CD14-positive monocyte (primary cell): ENCODE measurements around the gene LAYN. TPM values are rescaled to one million over a fixed set of nuclear protein-coding genes. Genes with fewer than 3 reads are reported as not detected.

Source experiments
- DNase-seq, 3 donors: peaks; one replicate each; pipeline ENCODE4 v3.0.0-alpha.2; 2011 to 2022
- H2AFZ ChIP-seq: 2 replicates; pipeline ENCODE4 v1.6.0; 2012; ENCODE audit warnings: mild to moderate bottlenecking, low read depth, low read length, inconsistent platforms; ENCODE audit not compliant: insufficient read depth, poor library complexity, severe bottlenecking
- H3K27ac ChIP-seq, 2 donors: 1 replicate in 1 of 2; 2 replicates in 1 of 2; pipeline ENCODE4 v1.5.1; 2012 to 2013; ENCODE audit warnings: low read length in 2 of 2, control low read depth in 1 of 2, inconsistent platforms in 1 of 2, low read depth in 1 of 2, mild to moderate bottlenecking in 1 of 2
- H3K27me3 ChIP-seq, 2 donors: one replicate each; pipeline versions ENCODE4 v1.6.0 to v1.6.1; 2011 to 2013; ENCODE audit warnings: low read length in 2 of 2; ENCODE audit not compliant: control insufficient read depth in 2 of 2, insufficient read depth in 2 of 2
- H3K36me3 ChIP-seq, 2 donors: replicated peaks in 1 of 2; 1 replicate in 1 of 2; 2 replicates in 1 of 2; pipeline versions ENCODE4 v1.5.1 to v1.6.1; 2012 to 2013; ENCODE audit warnings: low read length in 2 of 2, control low read depth in 1 of 2, inconsistent platforms in 1 of 2, mild to moderate bottlenecking in 1 of 2; ENCODE audit not compliant: insufficient read depth in 2 of 2, control insufficient read depth in 1 of 2
- H3K4me1 ChIP-seq, 2 donors: 1 replicate in 1 of 2; 2 replicates in 1 of 2; pipeline versions ENCODE4 v1.5.1 to v1.6.1; 2012 to 2013; ENCODE audit warnings: low read length in 2 of 2, control low read depth in 1 of 2, inconsistent platforms in 1 of 2, mild to moderate bottlenecking in 1 of 2, moderate library complexity in 1 of 2; ENCODE audit not compliant: insufficient read depth in 2 of 2, control insufficient read depth in 1 of 2
- H3K4me2 ChIP-seq: replicated peaks from 2 replicates; pipeline ENCODE3; 2012; ENCODE audit warnings: low read length, moderate library complexity, mild to moderate bottlenecking; ENCODE audit not compliant: poor library complexity, severe bottlenecking; ENCODE audit errors: extremely low read depth
- H3K4me3 ChIP-seq, 3 experiments: fragments of 200-600 bp in 1 of 3; sonication (generic) in 1 of 3; replicated peaks in 1 of 3; 1 replicate in 2 of 3; 2 replicates in 1 of 3; pipeline ENCODE4 v1.5.1; 2011 to 2013; ENCODE audit warnings: low read length in 3 of 3, mild to moderate bottlenecking in 3 of 3, control low read depth in 2 of 3, low read depth in 2 of 3, inconsistent platforms in 1 of 3, moderate library complexity in 1 of 3
- H3K79me2 ChIP-seq: 2 replicates; pipeline ENCODE4 v1.6.0; 2012; ENCODE audit warnings: mild to moderate bottlenecking, control low read depth, inconsistent platforms, low read length, moderate library complexity; ENCODE audit not compliant: insufficient read depth
- H3K9ac ChIP-seq: 2 replicates; pipeline ENCODE4 v1.6.0; 2017; ENCODE audit warnings: low read length, mild to moderate bottlenecking; ENCODE audit not compliant: insufficient read depth, poor library complexity, severe bottlenecking
- H3K9me3 ChIP-seq, 2 donors: replicated peaks in 1 of 2; 1 replicate in 1 of 2; 2 replicates in 1 of 2; pipeline versions ENCODE4 v1.5.1 to v1.6.1; 2012 to 2013; ENCODE audit warnings: low read length in 2 of 2, control low read depth in 1 of 2; ENCODE audit not compliant: control insufficient read depth in 1 of 2, insufficient read depth in 1 of 2
- H4K20me1 ChIP-seq: 2 replicates; pipeline ENCODE4 v1.6.0; 2012; ENCODE audit warnings: mild to moderate bottlenecking, low read length, control low read depth, moderate library complexity; ENCODE audit not compliant: insufficient read depth
- H3K27ac Mint-ChIP-seq, 7 donors: one replicate each; pipeline ENCODE4 v1.8.0; 2020; ENCODE audit warnings: mild to moderate bottlenecking in 7 of 7, mixed read lengths in 7 of 7, moderate library complexity in 6 of 7, inconsistent platforms in 2 of 7
- H3K27me3 Mint-ChIP-seq, 3 donors: one replicate each; pipeline ENCODE4 v1.8.0; 2021 to 2022; ENCODE audit warnings: low read depth in 3 of 3, mild to moderate bottlenecking in 3 of 3, mixed read lengths in 3 of 3, moderate library complexity in 3 of 3, inconsistent platforms in 1 of 3
- H3K36me3 Mint-ChIP-seq, 2 donors: one replicate each; pipeline ENCODE4 v1.8.0; 2020; ENCODE audit warnings: mixed read lengths in 2 of 2, inconsistent platforms in 1 of 2, mild to moderate bottlenecking in 1 of 2
- H3K4me1 Mint-ChIP-seq: one replicate; pipeline ENCODE4 v1.8.0; 2020; ENCODE audit warnings: mild to moderate bottlenecking, mixed read lengths
- H3K4me3 Mint-ChIP-seq, 2 donors: one replicate each; pipeline ENCODE4 v1.8.0; 2020; ENCODE audit warnings: mild to moderate bottlenecking in 2 of 2, mixed read lengths in 2 of 2, moderate library complexity in 1 of 2
- H3K9me3 Mint-ChIP-seq, 7 donors: one replicate each; pipeline ENCODE4 v1.8.0; 2020 to 2022; ENCODE audit warnings: mixed read lengths in 7 of 7, mild to moderate bottlenecking in 6 of 7, moderate library complexity in 6 of 7, inconsistent platforms in 2 of 7
- CTCF ChIP-seq: fragments of 200-600 bp; IDR thresholded peaks from one replicate; pipeline ENCODE4 v1.8.0; 2022; ENCODE audit warnings: antibody characterized with exemption, mild to moderate bottlenecking
- WGBS: methylation state at CpG from one replicate; pipeline ENCODE4 v1.1.5; 2013; ENCODE audit warnings: missing lambda C conversion rate; ENCODE audit not compliant: insufficient coverage; 5-methylcytosine and 5-hydroxymethylcytosine counted together
- intact Hi-C, 2 donors: fragments of 100-400 bp; cut with micrococcal nuclease; formaldehyde crosslinking; loops; one replicate each; pipeline versions ENCODE4 v1.15.0 to v1.15.1; 2023
- polyA plus RNA-seq, 3 donors: library from polyadenylated mRNA; depleted of rRNA in 1 of 3; unstranded in 2 of 3; stranded (reverse) in 1 of 3; fragments of 300-500 nt in 2 of 3; fragments of >200 nt in 1 of 3; fragmentation: Illumina TruSeq in 2 of 3; gene quantifications; 1 replicate in 2 of 3; 2 replicates in 1 of 3; pipeline ENCODE4 v1.2.3, GENCODE V29; 2012 to 2021

Gene LAYN
- polyA plus RNA-seq, 3 donors = not detected

- H3K27ac ChIP-seq = no peak overlapping the region
- H3K4me1 Mint-ChIP-seq = peaks cover 10% of the 10 kb centered on the region
- TF ChIP-seq CTCF = no peak
- intact Hi-C loops = no loop called here
- peak overlapping the region in 2 of 7 donors; percentile 10 to 43 for H3K27ac Mint-ChIP-seq
- no peaks in the 10 kb centered on the region for H3K36me3 ChIP-seq
- peak overlapping the region; percentile 43 for H2AFZ ChIP-seq
- H4K20me1 ChIP-seq = no peaks in the 10 kb centered on the region
- H3K9ac ChIP-seq = peak overlapping the region; percentile 4
- no peak for DNase-seq
- H3K79me2 ChIP-seq = no peaks in the 10 kb centered on the region
- no peaks in the 10 kb centered on the region for H3K9me3 ChIP-seq
- WGBS = 80% methylated on average over 5 of the region's 7 CpGs
- H3K9me3 Mint-ChIP-seq = peaks cover 0 to 2% (median 0%) of the 10 kb centered on the region in 7 donors
- peak overlapping the region; percentile 65 to 80 for H3K4me3 Mint-ChIP-seq
- H3K36me3 Mint-ChIP-seq = no peaks in the 10 kb centered on the region
- no peaks in the 10 kb centered on the region for H3K27me3 ChIP-seq
- H3K4me2 ChIP-seq = peak overlapping the region; percentile 26
- H3K4me3 ChIP-seq = peak overlapping the region in 1 of 3 experiments; percentile 8
- H3K27me3 Mint-ChIP-seq = peaks cover 0 to 2% (median 0%) of the 10 kb centered on the region in 3 donors
- no peaks in the 10 kb centered on the region for H3K4me1 ChIP-seq
Measured at GRCh38 chr11:111574373-111575225, 34.1 kb downstream of the LAYN start.

GRCh38 chr11:111575740-111576139 lies 35.2 kb downstream of the LAYN start:
- no peak for DNase-seq
- WGBS = 100% methylated on average over 3 of the region's 6 CpGs
- H3K27me3 ChIP-seq = no peaks in the 10 kb centered on the region
- H3K4me3 ChIP-seq = no peak overlapping the region
- H3K36me3 ChIP-seq = no peaks in the 10 kb centered on the region
- Mint-ChIP-seq H3K4me1 (peaks cover 10% of the 10 kb centered on the region), H3K27ac (no peak overlapping the region), H3K9me3 (peaks cover 0 to 2% (median 0%) of the 10 kb centered on the region in 7 donors), H3K4me3 (no peak overlapping the region), H3K36me3 (no peaks in the 10 kb centered on the region), H3K27me3 (peaks cover 0 to 2% (median 0%) of the 10 kb centered on the region in 3 donors)
- H4K20me1 ChIP-seq = no peaks in the 10 kb centered on the region
- TF ChIP-seq CTCF = no peak
- no peaks in the 10 kb centered on the region for H3K4me1 ChIP-seq
- intact Hi-C loops = no loop called here
- no peak overlapping the region for H3K4me2 ChIP-seq
- H3K9ac ChIP-seq = no peak overlapping the region
- no peak overlapping the region for H2AFZ ChIP-seq
- H3K9me3 ChIP-seq = no peaks in the 10 kb centered on the region
- H3K79me2 ChIP-seq = no peaks in the 10 kb centered on the region
- no peak overlapping the region for H3K27ac ChIP-seq
